Measurements from ENCODE around the gene SLC25A30. TPM values are rescaled to one million over a fixed set of nuclear protein-coding genes. Genes with fewer than 3 reads are reported as not detected.

Gene SLC25A30
- total and polyA plus RNA-seq, 11 donors, result 27.9 to 208 (median 117) TPM

GRCh38 chr13:45441633-45442032 is 23.5 kb upstream of the SLC25A30 start:
- 6 to 19% (median 15%) methylated on average over 2 of the region's 2 CpGs for WGBS, 4 donors
- Histone ChIP-seq H3K36me3 (no peaks in the 10 kb centered on the region), H3K27me3 (no peaks in the 10 kb centered on the region), H3K4me3 (no peak overlapping the region), H3K9me3 (no peaks in the 10 kb centered on the region), H3K4me1 (peaks cover 0 to 22% (median 11%) of the 10 kb centered on the region in 12 donors), H3K27ac (peak overlapping the region; percentile 69 to 89 (median 86))
- DNase-seq (no peak), ATAC-seq (peak; percentile 25 to 57 (median 37))
- peak in 6 of 12 donors; percentile 14 to 39 (median 28) for TF ChIP-seq CTCF (IDR thresholded peaks at IDR 0.05)
- TF ChIP-seq POLR2A (IDR thresholded peaks at IDR 0.05), result no peak
- intact Hi-C loops (cut with DNase I), result no loop called here

GRCh38 chr13:45439781-45440462 is 21.7 kb upstream of the SLC25A30 start:
- Histone ChIP-seq H3K9me3 (no peaks in the 10 kb centered on the region), H3K27ac (peak overlapping the region; percentile 69 to 89 (median 86)), H3K4me3 (no peak overlapping the region), H3K36me3 (no peaks in the 10 kb centered on the region), H3K4me1 (peaks cover 0 to 22% (median 12%) of the 10 kb centered on the region in 12 donors), H3K27me3 (no peaks in the 10 kb centered on the region)
- WGBS, 4 donors, result 72 to 76% (median 73%) methylated on average over 3 of the region's 3 CpGs
- intact Hi-C loops (cut with DNase I), result no loop called here
- ATAC-seq (no peak), DNase-seq (no peak)
- TF ChIP-seq POLR2A (IDR thresholded peaks at IDR 0.05), result no peak
- no peak for TF ChIP-seq CTCF (IDR thresholded peaks at IDR 0.05)

GRCh38 chr13:45439008-45439407 is 20.8 kb upstream of the SLC25A30 start:
- Histone ChIP-seq H3K27ac (peak overlapping the region in 9 of 12 donors; percentile 69 to 89 (median 87)), H3K9me3 (no peaks in the 10 kb centered on the region), H3K4me3 (no peak overlapping the region), H3K4me1 (peaks cover 0 to 22% (median 12%) of the 10 kb centered on the region in 12 donors), H3K27me3 (no peaks in the 10 kb centered on the region), H3K36me3 (no peaks in the 10 kb centered on the region)
- DNase-seq (no peak), ATAC-seq (no peak)
- intact Hi-C loops (cut with DNase I), result no loop called here
- no peak for TF ChIP-seq CTCF (IDR thresholded peaks at IDR 0.05)
- no peak for TF ChIP-seq POLR2A (IDR thresholded peaks at IDR 0.05)
- 87 to 92% (median 88%) methylated on average over 3 to 4 of the region's 4 CpGs for WGBS, 4 donors

GRCh38 chr13:45437947-45438346 is 19.8 kb upstream of the SLC25A30 start:
- TF ChIP-seq POLR2A (IDR thresholded peaks at IDR 0.05), result no peak
- TF ChIP-seq CTCF (IDR thresholded peaks at IDR 0.05), result no peak

More at GRCh38 chr13:45437947-45438346, 19.8 kb upstream of the SLC25A30 start:
- H3K27ac ChIP-seq, result peak overlapping the region in 1 of 12 donors; percentile 89
- intact Hi-C loops (cut with DNase I), result no loop called here
- no peak for ATAC-seq
- H3K27me3 ChIP-seq, result no peaks in the 10 kb centered on the region
- H3K4me3 ChIP-seq, result no peak overlapping the region
- peaks cover 0 to 23% (median 12%) of the 10 kb centered on the region in 12 donors for H3K4me1 ChIP-seq
- H3K36me3 ChIP-seq, result no peaks in the 10 kb centered on the region
- H3K9me3 ChIP-seq, result no peaks in the 10 kb centered on the region
- no peak for DNase-seq
- 84 to 89% (median 86%) methylated on average over 4 of the region's 4 CpGs for WGBS, 4 donors

Data from heart left ventricle (tissue), 16 donors.